HepG2 (cell line): ENCODE measurements around the gene TRIM23. TPM values are rescaled to one million over a fixed set of nuclear protein-coding genes. Genes with fewer than 3 reads are reported as not detected.
"Not testable (repeated sequence)": the region's sequence is repeated elsewhere in the genome, so short reads cannot be mapped to it uniquely, and the experiment has no call there.

Experiments
- ATAC-seq: fragments of 200-7000 bp; cut with Tn5 transposase; 3 replicates; pipeline ENCODE4 v1.9.1; 2020; ENCODE audit warnings: mild to moderate bottlenecking, moderate library complexity
- BruUV-seq: library from RNA; stranded (reverse); fragments of 400-500 nt; replicated peaks from 2 replicates; lab custom pipeline; 2021; lab: Mats Ljungman, UMichigan
- CTCF ChIA-PET: fragments of 300-600 bp; formaldehyde crosslinking; extraction: SDS; loops from one replicate; lab custom pipeline; 2021; ENCODE audit warnings: low total read pairs, inconsistent platforms, low intra/inter-chr PET ratio; lab: Yijun Ruan, JAX
- POLR2A ChIA-PET: fragments of 350-600 bp; sonication (Branson Sonifier 250); formaldehyde crosslinking; loops from one replicate; lab custom pipeline; 2020; ENCODE audit warnings: antibody characterized with exemption, inconsistent platforms; lab: Yijun Ruan, JAX
- DNase-seq: peaks from one replicate; pipeline ENCODE4 v3.0.0-alpha.2; 2015; ENCODE audit warnings: low spot score
- FAIRE-seq: peaks from 3 replicates; lab custom pipeline; 2011; peaks lifted over from hg19 to GRCh38; lab: Jason Lieb, UNC
- H2AFZ ChIP-seq: one replicate; pipeline ENCODE4 v1.6.1; 2011; ENCODE audit warnings: low read length, inconsistent platforms
- H3K27ac ChIP-seq: fragments of 300-600 bp; 3 replicates; pipeline ENCODE4 v1.8.0; 2011; ENCODE audit warnings: mixed run types, mild to moderate bottlenecking, mixed read lengths, low read length, inconsistent platforms; ENCODE audit not compliant: insufficient read depth; ENCODE audit errors: extremely low read length
- H3K27me3 ChIP-seq, 2 experiments: fragments of 200-600 bp in 1 of 2; 2 replicates in 1 of 2; 3 replicates in 1 of 2; pipeline versions ENCODE4 v1.6.0 to v1.8.0; 2011; ENCODE audit warnings: low read length in 2 of 2, mild to moderate bottlenecking in 2 of 2, moderate library complexity in 2 of 2, inconsistent platforms in 1 of 2; ENCODE audit not compliant: insufficient read depth in 2 of 2, control insufficient read depth in 1 of 2
- H3K36me3 ChIP-seq, 2 experiments: fragments of 200-600 bp in 1 of 2; replicated peaks in 1 of 2; 2 replicates in 1 of 2; 3 replicates in 1 of 2; pipeline versions ENCODE4 v1.5.1 to v1.8.0; 2011; ENCODE audit warnings: low read length in 2 of 2, inconsistent platforms in 1 of 2; ENCODE audit not compliant: insufficient read depth in 2 of 2, control insufficient read depth in 1 of 2
- H3K4me1 ChIP-seq: 2 replicates; pipeline ENCODE4 v1.5.1; 2012; ENCODE audit warnings: low read length, inconsistent platforms; ENCODE audit not compliant: insufficient read depth
- H3K4me2 ChIP-seq: 2 replicates; pipeline ENCODE4 v1.6.0; 2011; ENCODE audit warnings: low read depth, low read length, inconsistent platforms
- H3K4me3 ChIP-seq, 3 experiments: fragments of 200-600 bp in 1 of 3; sonication (generic), shearing (Covaris generic) in 1 of 3; replicated peaks in 1 of 3; 2 replicates each; pipeline ENCODE4 v1.5.1; 2011 to 2016; ENCODE audit warnings: low read length in 3 of 3, inconsistent platforms in 2 of 3, low read depth in 2 of 3, mild to moderate bottlenecking in 2 of 3, control low read depth in 1 of 3, mixed read lengths in 1 of 3; ENCODE audit not compliant: insufficient read depth in 1 of 3
- H3K79me2 ChIP-seq: one replicate; pipeline ENCODE4 v1.6.1; 2011; ENCODE audit warnings: low read length, inconsistent platforms; ENCODE audit not compliant: insufficient read depth
- H3K9ac ChIP-seq: 2 replicates; pipeline ENCODE4 v1.6.0; 2011; ENCODE audit warnings: mild to moderate bottlenecking, low read depth, low read length, inconsistent platforms; ENCODE audit not compliant: insufficient read depth
- H3K9me3 ChIP-seq: 2 replicates; pipeline ENCODE4 v1.5.1; 2012; ENCODE audit warnings: mild to moderate bottlenecking, low read length
- H4K20me1 ChIP-seq: 2 replicates; pipeline ENCODE4 v1.6.0; 2011; ENCODE audit warnings: inconsistent platforms, mild to moderate bottlenecking, low read length, moderate library complexity; ENCODE audit not compliant: insufficient read depth
- CEBPB ChIP-seq: IDR thresholded peaks from 2 replicates; pipeline ENCODE4 v1.6.1; 2011; ENCODE audit warnings: low read depth, low read length, improper control_type of control experiment, borderline replicate concordance
- SATB2 ChIP-seq: sonication (generic); formaldehyde crosslinking; IDR thresholded peaks from 2 replicates; pipeline ENCODE4 v1.5.0; 2020; ENCODE audit warnings: missing genetic modification reagents
- ZNF580 ChIP-seq: IDR thresholded peaks from 2 replicates; pipeline ENCODE4 v1.6.1; 2016; ENCODE audit warnings: low read depth, borderline replicate concordance
- ZNF770 ChIP-seq: sonication (generic); formaldehyde crosslinking; IDR thresholded peaks from 2 replicates; pipeline ENCODE4 v1.5.0; 2020; ENCODE audit warnings: mild to moderate bottlenecking, missing genetic modification reagents
- WGBS: methylation state at CpG from one replicate; pipeline ENCODE4 v1.1.6; 2017; ENCODE audit warnings: low lambda C conversion rate; 5-methylcytosine and 5-hydroxymethylcytosine counted together
- in situ Hi-C: cut with HindIII; loops from 2 replicates; pipeline ENCODE4 v1.10.0; 2017; ENCODE audit warnings: low pct_unique_long_range_greater_than_20kb; ENCODE audit not compliant: extremely low pct_ligation_motif_present
- intact Hi-C: fragments of 100-400 bp; cut with micrococcal nuclease; formaldehyde crosslinking; loops from one replicate; pipeline ENCODE4 v1.10.0; 2022; ENCODE audit not compliant: unreplicated experiment
- polyA plus RNA-seq, 8 experiments: library from polyadenylated mRNA; depleted of rRNA in 3 of 8; stranded (reverse) in 7 of 8; unstranded in 1 of 8; fragments of >200 nt; fragmentation: Illumina TruSeq in 4 of 8; extraction: Trizol in 4 of 8; gene quantifications; 2 replicates each; pipeline versions ENCODE4 v1.2.1 to v1.2.3, GENCODE V29; 2011 to 2016; ENCODE audit warnings: low read depth in 4 of 8, missing spikeins in 1 of 8, mixed read lengths in 1 of 8; ENCODE audit not compliant: insufficient read depth in 1 of 8
- total RNA-seq, 5 experiments: library from RNA; depleted of rRNA; stranded (reverse); fragments of >200 nt; fragmentation: Illumina TruSeq; extraction: Trizol; gene quantifications; 2 replicates each; pipeline ENCODE4 v1.2.3, GENCODE V29; 2016; ENCODE audit warnings: low read depth in 1 of 5

Gene TRIM23
- total and polyA plus RNA-seq, 2 of the 13 experiments (the other 11 are each of a cell fraction or from before 2014, with no cell fraction given): 4.6 to 11.4 TPM

GRCh38 chr5:65621961-65622360 is 2.2 kb downstream of the TRIM23 start:
- DNase-seq, H3K9me3 ChIP-seq, H4K20me1 ChIP-seq, H3K27me3 ChIP-seq, BruUV-seq, ATAC-seq: not testable (repeated sequence)
- H3K4me1 ChIP-seq: peaks cover 27% of the 10 kb centered on the region
- 0 out of 2 replicates have a peak, but pooled peaks have one; percentile 17 for TF ChIP-seq ZNF770 (CRISPR knock-in tag)
- TF ChIP-seq, all 625 proteins: peak for 1; not testable (repeated sequence) for 624
- 85% methylated on average over 4 of the region's 4 CpGs for WGBS
- CTCF ChIA-PET, H3K4me3 ChIP-seq, H3K4me2 ChIP-seq, in situ Hi-C loops, FAIRE-seq, H3K27ac ChIP-seq, POLR2A ChIA-PET, H3K36me3 ChIP-seq, H2AFZ ChIP-seq, H3K9ac ChIP-seq: not testable (repeated sequence)
- intact Hi-C loops: loop anchor here (5.0 to 10.0 kb wide), 2 partner anchors 60 to 303 kb away; partner anchors contain the start of genes CENPK, ERBIN and PPWD1
- H3K79me2 ChIP-seq: peaks cover 50% of the 10 kb centered on the region

GRCh38 chr5:65620021-65620420 is 4.1 kb downstream of the TRIM23 start:
- H3K79me2 ChIP-seq: peaks cover 37% of the 10 kb centered on the region
- H3K27ac ChIP-seq: no peak overlapping the region
- over 99% methylated on average over 4 of the region's 4 CpGs for WGBS
- no TSS peak for BruUV-seq
- no peaks in the 10 kb centered on the region for H4K20me1 ChIP-seq
- POLR2A ChIA-PET: no interaction called here
- no peak for DNase-seq
- H3K4me2 ChIP-seq: no peak overlapping the region
- intact Hi-C loops: loop anchor here (5.0 to 10.0 kb wide), 2 partner anchors 58 to 305 kb away; partner anchors contain the start of genes CENPK, ERBIN and PPWD1
- H3K4me1 ChIP-seq: peaks cover 15% of the 10 kb centered on the region
- no peak overlapping the region for H2AFZ ChIP-seq
- H3K27me3 ChIP-seq: peaks cover 0 to 1% of the 10 kb centered on the region in 2 experiments; a peak in 2 of 5 replicates
- TF ChIP-seq CEBPB: 0 out of 2 replicates have a peak, but pooled peaks have one; percentile 2
- no peak for TF ChIP-seq ZNF580 (CRISPR knock-in tag)
- no peak for TF ChIP-seq SATB2 (CRISPR knock-in tag)
- TF ChIP-seq, all 625 proteins: peak for 1
- no peak for FAIRE-seq
- in situ Hi-C loops: no loop called here
- H3K36me3 ChIP-seq: peaks cover 1 to 11% of the 10 kb centered on the region in 2 experiments; a peak in 1 of 5 replicates
- H3K4me3 ChIP-seq: no peak overlapping the region
- ATAC-seq: no peak
- H3K9me3 ChIP-seq: no peaks in the 10 kb centered on the region
- CTCF ChIA-PET: no interaction called here
- no peak overlapping the region for H3K9ac ChIP-seq
